GM18867 (cell line): ENCODE measurements around the gene CPNE9.
A peak's percentile ranks its signal among the peaks of the same experiment; 100 is the strongest.

Experiments
- ATAC-seq: cut with Tn5 transposase; IDR thresholded peaks from one replicate; pipeline ENCODE4 v1.9.1; 2021; ENCODE audit warnings: mild to moderate bottlenecking, moderate library complexity; ENCODE audit not compliant: unreplicated experiment

Gene CPNE9

GRCh38 chr3:9686050-9686550, 17.5 kb upstream of the CPNE9 start:
- no peak for ATAC-seq

- no peak for ATAC-seq
Observed at GRCh38 chr3:9686703-9687102, 16.9 kb upstream of the CPNE9 start.

- no peak for ATAC-seq
Observed at GRCh38 chr3:9687514-9687913, 16.1 kb upstream of the CPNE9 start.

GRCh38 chr3:9688961-9689360, 14.7 kb upstream of the CPNE9 start:
- no peak for ATAC-seq

GRCh38 chr3:9689757-9690156, 13.9 kb upstream of the CPNE9 start:
- ATAC-seq = no peak

DNA sequence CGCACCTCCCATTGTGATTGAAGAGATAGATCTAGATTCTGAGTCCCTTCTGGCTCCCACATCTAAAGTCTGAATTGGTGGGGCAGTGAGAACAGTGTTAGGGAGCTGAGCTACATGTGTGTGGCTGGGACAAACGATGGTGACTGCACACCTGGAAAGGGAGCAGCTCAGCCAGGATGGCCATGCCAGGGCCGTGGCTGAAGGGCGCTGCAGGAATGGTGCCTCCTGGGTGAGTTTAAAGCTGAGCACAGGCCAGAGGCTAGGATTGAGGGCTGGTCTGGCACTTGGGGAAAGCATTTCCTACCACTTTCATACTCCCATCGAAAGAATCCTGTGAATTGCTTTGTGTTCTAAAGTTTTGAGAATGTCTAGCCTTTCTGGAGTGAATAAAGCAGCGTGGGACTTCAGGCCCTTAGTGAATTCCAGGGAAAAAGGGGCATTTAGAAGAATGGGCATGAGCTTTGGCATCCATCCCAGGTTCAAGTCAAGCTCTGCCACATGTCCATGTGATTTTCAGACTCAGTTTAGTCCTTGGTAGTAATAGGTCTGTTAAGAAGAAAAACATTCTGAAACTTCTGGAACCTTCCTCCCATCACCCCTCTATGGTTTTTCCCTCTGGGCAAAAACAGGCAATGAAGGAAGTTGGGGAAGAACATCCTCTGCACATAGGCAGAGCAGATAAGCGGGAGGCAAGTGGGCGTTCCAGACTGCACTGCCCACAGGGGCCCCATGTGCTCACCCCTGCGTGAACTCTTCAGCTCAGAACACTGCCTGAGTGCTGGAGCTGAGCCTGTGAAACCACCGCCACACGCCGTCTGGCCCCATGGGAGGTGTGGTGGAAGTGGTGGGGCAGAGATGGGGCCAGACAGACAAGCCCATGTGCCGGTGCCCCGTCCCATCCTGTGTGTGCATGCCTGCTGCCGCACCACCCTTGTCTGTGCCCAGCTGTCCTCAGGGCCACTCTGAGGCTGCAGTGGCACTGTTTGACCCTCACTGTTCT, 12.9 kb upstream of the CPNE9 start:
- peak; percentile 98 for ATAC-seq

GRCh38 chr3:9691636-9692035, 12.0 kb upstream of the CPNE9 start:
- no peak for ATAC-seq

DNA sequence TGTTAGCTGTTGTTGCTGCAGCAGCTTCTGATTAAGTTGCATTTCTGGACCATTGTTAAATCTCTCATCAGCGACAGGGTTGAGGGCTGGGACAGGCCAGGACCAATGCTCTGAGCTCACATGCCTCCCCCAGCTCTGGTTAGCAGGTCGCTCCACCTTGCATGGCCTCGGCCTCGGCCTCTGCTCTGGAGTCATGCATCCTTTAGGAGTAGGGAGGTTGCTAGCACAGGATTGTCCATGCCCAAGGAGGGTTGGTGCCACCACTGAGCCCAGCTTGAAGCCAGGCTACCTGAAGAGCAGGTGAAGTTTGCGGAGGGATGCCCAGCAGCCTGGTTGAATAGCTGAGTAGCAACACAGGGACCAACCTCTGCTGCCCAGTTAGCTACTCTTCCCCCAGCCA, 11.2 kb upstream of the CPNE9 start:
- no peak for ATAC-seq

- ATAC-seq = no peak
Observed at GRCh38 chr3:9695345-9695744, 8.3 kb upstream of the CPNE9 start.

GRCh38 chr3:9695746-9696145, 7.9 kb upstream of the CPNE9 start:
- no peak for ATAC-seq

- ATAC-seq = no peak
Observed at GRCh38 chr3:9696480-9697220, 7.0 kb upstream of the CPNE9 start.

DNA sequence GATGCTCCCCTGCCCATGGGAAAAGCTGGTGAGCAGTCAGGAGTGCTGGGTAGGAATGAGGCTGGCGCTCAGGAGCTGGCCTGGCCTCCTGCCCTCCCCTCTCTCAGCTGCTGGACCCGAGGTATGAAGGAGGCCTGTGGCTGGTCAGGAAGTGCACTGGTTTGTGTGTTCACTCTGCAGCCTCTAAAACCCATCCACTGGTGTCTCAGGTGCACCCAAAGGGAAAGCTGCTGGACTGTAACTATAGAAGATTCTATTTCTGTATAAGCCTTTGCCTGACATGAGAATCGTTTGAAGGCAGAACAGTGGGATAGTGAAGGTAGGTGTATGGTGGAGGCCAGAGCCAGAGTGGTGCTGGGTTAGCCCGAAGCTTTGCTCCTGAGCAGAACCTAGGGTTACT, 5.7 kb upstream of the CPNE9 start:
- no peak for ATAC-seq

DNA sequence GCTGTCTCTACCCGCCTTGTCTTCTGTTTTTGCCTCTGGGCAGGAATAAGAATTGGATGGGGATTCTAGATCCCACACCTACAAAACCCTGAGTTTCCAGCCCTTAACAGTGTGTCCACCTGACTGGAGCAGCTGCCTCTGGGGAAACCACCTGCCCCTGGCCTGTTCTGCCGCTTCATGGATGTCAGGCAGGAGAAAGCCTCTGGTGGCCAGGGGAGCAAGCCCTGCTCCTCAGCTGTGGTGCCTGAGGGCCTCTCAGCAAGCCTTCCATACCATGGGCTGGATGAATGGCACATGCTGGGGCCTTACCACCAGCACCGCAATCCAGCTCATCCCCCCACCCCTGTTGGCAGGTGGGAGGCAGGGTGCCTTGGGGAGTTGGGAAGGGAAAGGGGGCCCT, 5.3 kb upstream of the CPNE9 start:
- no peak for ATAC-seq

DNA sequence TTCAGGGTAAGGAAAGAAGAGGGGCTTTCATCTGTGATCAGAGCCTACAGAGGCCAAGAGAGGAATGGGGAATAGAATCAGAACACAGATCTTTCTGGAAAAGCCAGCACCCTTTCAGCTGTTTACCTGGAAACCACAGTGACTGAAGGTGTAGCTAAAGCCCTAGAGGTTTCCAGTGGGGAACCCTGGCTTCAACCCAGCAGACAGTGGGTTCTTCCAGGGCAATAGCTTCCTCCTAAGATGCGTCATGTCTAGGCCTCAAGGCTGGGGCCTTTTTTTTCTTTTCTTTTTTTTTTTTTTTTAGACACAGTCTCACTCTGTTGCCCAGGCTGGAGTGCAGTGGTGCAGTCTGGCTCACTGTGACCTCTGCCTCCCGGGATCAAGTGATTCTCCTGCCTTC, 3.1 kb upstream of the CPNE9 start:
- ATAC-seq = no peak

- no peak for ATAC-seq
Observed at GRCh38 chr3:9701006-9701405, 2.6 kb upstream of the CPNE9 start.

DNA sequence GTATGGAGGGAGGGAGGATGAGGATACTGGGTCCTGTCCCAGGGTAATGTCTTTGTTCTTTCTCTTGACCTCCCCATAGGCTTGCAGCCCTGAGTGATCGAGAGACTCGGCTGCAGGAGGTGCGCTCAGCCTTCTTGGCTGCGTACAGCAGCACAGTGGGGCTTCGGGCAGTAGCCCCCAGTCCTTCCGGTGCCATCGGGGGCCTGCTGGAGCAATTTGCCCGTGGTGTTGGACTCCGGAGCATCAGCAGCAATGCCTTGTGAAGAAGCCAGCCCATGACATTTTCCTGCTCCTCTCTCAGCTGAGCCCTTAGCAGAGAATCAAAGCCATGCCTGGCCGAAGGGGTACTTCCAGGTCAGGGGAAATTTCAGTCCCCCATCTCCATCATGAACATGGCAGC, 1.9 kb upstream of the CPNE9 start:
- ATAC-seq = no peak

DNA sequence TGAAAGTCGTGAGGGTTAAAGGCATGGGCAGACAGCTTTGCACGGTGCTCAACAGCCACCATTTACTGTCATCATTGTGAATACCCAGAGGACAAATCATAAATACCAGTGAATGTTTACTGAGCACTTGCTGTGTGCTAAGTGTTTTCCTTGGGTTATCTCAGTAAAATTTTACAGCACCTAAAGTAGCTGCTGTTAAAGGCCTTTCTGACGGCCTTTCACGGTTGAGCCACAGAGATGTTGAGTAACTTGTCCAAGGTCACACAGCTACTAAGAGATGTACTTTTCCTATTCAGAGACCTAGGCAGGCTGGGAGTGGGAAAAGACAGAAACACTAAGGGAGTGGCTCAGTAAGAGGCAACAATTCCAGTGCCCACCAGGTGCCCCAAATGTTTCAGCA, 393 bp upstream of the CPNE9 start:
- ATAC-seq = no peak

DNA sequence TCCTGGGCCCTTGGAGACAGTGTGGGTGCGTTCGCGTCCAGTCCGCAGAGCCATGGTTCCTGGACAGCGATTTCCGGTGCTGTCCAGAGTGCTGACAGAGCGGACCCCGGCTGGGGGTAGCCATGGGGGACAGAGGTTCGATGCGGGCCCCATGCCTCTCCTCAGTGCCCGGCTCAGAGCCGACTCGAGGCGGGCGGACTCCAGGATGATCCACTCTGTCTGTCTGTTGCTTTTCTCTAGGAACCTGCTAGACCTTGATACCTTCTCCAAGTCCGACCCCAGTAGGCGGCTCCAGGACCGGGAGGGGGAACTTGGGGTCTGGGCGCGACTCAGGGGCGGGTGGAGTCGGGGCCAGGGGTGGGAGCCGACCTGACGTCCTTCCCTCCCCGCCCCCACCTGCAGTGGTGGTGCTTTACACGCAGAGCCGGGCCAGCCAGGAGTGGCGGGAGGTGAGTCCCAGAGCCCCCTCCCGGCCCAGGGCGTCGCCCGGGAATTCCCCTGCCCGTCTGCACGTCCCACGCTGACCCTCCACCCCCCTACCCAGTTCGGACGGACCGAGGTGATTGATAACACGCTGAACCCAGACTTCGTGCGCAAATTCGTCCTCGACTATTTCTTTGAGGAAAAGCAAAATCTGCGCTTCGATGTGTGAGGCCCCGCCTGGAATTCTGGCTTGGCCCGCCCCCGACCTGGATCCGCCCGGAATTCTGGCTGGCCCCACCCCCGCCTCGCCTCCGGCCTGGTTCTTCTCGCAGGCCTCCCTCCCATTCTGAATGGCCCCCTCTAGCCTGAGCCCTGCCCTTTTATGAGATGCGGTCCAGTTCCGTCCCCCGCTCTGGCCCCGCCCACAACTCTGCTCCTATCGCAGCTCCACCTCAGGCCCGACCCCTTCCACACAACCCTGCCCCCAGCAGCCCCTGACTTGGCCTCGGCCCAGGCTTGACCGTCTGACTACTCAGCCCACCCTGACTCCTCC, 1.0 kb downstream of the CPNE9 start:
- no peak for ATAC-seq

GRCh38 chr3:9710174-9710739, 6.6 kb downstream of the CPNE9 start:
- ATAC-seq = no peak

- ATAC-seq = no peak
Observed at GRCh38 chr3:9712415-9712814, 8.8 kb downstream of the CPNE9 start.
